Endometrial microvascular endothelial cells (primary cell): ENCODE results near the gene NCAM1. TPM values are rescaled to one million over a fixed set of nuclear protein-coding genes. Genes with fewer than 3 reads are reported as not detected.

Source experiments
- in situ Hi-C: cut with HindIII; loops from 2 replicates; pipeline ENCODE4 v1.10.0; 2017; ENCODE audit warnings: low sequenced_read_pairs, low pct_unique_long_range_greater_than_20kb; ENCODE audit errors: inconsistent ontology term
- total RNA-seq: library from RNA; depleted of rRNA; stranded (reverse); fragments of >200 nt; gene quantifications from one replicate; pipeline ENCODE4 v1.2.3, GENCODE V29; 2015; ENCODE audit errors: inconsistent ontology term

The NCAM1 gene
- total RNA-seq, 1 donor from 2014 or later, result not detected

DNA sequence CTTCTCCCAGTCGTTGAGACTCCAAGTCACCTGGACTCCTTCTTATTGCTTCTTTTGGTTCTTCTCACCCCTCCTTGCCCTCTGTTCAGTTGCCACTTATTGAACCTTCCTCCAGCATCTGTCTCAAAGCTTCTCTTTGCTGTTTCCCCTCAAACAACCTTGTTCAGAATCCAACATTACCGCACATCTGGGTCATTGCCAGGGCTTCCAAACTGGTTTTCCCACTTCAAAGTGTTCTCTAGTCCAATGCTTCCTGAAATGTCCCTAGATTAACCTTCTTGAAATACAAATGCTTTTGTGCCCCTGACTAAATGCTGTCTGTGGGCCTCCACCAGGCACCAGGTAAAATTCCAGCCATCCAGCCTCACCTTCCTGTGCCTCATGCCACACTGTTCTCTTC is 252.3 kb downstream of the NCAM1 start:
- in situ Hi-C loops, result no loop called here

DNA sequence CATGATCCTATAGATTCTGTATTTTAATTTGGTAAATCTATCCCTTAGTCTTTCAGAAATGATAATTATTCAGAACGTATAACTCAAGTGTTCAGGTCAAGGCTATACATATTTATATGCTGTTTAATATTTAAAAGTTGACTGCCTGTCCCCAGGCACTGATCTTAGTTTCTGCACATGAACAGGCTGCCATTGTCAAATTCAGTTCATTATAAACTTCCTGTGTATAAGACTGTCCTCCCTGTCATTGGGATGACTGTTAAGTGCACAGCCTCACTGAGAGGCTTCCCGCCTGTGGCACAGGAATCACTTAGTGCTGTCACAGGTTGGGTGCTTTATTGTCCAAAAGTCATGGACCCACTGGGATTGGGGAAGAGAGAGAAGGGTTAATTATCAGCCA is 261.0 kb downstream of the NCAM1 start:
- in situ Hi-C loops, result no loop called here

DNA sequence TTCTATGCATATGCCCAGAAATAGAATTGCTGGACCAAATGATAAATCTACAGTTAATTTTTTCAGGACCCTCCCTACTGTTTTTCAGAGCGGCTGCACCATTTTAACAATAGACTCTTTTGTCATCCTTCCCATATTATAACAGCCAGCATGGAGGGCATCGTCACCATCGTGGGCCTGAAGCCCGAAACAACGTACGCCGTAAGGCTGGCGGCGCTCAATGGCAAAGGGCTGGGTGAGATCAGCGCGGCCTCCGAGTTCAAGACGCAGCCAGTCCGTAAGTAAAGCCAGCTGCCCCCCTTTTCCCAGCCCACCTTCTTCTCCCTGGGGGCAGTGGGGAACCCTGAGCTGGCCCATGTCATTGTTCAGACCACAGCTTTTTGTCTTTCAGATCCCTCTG is 273.7 kb downstream of the NCAM1 start:
- in situ Hi-C loops, result no loop called here

DNA sequence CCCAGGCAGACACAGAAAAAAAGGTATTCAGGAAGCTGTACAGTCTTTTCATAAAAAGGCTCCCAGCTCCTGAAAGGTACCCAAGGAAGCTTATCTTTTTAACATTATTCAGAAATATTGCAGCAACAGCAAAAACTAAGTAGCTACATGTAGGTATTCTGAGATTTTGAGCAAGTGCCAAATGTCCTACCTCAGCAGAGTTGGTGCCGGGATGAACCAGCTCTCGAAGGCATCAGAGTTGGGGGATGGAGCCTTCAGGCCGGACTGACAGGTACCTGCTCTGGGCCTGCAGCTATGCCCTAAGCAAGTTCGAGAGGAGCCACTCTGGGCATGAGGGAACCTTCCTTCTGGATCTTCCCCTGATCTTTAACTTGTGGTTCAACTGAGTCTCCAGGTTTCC is 276.0 kb downstream of the NCAM1 start:
- in situ Hi-C loops, result no loop called here

DNA sequence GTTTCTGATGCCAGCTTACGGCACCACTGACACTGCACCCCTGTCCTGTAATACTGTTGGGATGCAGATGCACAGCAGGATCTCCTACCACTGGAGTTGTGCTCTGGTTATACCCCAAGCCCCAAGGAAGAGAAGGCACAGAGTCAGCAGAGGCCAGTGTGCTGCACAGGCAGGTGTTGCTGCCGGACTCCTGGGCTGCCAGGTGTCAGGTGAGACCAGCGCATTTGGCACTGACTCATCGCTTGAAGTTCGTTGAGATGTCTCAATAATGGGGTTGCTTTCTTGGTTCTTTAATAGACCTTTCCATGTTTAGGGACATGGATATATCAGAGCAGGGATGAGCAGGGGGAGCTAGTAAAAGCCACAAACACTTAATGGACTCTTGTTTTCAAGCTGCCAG is 277.5 kb downstream of the NCAM1 start:
- in situ Hi-C loops, result no loop called here

DNA sequence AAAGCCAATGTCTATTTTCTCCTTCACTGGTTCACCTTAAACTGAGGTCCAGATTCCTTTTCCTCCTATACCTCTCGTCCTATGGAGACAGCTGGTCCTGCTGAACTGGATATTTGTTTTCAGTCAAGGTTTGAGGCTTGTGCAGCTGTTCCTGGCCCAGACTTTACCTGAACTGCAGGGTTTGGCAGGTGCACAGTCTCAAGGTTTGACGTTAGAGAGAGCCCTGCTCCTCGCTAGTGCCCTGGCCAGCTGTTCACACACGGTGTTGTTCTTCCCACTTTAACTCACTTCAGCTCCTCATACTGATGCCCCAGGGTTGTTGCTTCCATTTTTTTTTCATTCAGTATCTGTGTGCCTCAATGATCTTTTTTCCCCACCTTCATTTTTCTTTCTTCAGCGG is 279.2 kb downstream of the NCAM1 start:
- in situ Hi-C loops, result no loop called here

DNA sequence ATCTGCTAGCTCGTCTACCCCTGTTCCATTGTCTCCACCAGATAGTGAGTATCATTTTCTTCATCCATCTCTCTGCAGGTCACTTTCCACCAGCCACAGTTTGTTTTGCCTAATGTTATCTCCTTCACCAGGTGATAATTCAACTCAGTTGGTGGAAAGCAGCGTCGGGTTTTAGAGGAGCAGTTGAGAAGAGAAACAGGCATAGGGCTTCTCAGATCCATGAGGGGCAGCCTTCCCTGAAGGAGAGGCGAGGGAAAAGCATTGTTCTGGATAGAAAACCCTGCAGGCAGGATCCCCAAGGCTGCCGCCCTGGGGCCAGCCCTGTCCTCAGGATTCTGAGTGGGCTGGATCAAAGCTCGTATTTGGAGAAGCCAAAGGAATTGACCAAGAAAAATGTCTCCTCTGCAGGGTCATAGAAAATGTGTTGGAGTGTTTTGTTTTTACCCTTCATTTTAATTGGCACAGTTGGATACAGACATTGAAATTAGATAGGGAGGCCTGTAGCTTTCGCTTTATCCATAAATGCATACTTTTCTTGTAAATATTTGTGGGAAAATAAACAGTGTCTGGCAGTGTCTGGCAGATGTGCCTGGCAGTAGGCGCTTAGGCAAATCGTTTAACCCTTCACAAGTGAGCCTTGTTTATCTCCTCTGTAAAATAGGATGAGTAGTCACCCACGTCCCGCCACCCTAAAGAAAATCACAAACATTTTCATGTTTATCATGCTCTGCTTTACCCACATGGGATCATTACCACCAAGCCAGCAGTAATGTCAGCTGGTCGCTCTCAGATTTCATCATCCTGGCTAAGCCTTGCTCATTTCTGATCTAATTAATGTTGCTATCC is 279.8 kb downstream of the NCAM1 start:
- in situ Hi-C loops, result no loop called here

DNA sequence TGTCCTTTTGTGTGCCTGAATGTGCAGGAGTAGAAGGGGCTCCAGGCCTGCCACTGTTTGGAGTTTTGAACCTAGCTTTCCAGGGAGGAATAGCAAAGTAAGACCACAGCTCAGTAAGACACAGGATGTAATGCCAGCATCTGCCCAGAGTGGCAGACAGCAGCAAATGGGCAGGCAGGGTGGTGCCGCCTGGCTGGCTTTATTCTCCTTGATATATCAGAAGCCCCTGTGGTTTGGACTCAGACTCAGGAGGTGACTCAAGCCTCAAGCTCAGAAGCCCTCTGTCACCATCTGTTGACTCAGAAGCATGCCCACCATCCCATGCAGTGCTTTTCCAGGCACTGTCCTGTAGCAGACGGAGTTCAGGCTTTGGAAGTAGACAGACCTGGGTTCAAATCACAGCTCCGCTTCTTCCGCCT is 280.4 kb downstream of the NCAM1 start:
- in situ Hi-C loops, result no loop called here

DNA sequence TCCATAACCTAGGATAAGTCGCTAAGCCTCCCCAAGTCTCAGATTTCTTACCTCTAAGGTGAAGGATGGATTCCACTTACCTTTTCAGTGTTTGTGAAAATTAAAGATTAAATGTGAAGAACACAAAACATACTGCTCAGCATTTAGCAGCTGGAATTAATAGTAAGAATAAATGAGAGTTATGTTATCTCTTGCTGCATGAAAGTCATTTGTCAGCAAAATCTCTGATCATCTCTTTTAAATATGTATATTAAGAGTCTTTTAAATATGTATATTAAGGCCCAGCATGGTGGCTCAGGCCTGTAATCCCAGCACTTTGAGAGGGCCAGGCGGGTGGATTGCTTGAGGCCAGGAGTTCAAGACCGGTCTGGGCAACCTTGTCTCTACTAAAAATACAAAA is 280.8 kb downstream of the NCAM1 start:
- in situ Hi-C loops, result no loop called here

DNA sequence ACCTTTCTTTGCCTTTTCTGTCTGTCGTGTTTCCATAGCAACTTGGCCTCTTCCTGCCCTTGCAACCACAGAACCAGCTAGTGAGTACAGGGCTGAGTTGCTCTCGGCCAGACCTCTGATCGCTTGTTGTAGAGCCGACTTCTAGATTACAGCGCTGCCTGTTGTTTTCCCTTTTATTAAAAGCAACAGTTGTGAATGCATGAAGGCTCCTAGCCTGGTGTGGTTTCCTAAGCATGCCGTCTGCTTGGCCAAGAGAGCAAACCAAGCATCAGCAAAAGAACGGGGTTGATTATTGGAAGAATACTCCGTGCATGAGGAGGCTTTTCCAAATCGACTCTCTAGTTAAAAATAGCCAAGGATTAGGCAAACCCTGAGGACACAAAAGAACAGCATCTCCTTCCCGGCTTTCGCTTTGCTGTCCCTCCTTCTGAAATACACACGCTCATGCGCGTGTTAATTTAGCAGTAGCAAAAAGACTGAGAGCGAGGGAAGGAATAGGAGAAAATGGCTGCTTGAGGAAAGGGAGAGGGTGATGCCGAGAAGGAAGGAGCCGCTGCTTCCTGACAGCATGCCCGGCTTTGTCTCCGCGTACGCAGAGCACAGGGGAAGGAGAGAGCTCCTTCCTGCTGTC is 281.7 kb downstream of the NCAM1 start:
- in situ Hi-C loops, result no loop called here

DNA sequence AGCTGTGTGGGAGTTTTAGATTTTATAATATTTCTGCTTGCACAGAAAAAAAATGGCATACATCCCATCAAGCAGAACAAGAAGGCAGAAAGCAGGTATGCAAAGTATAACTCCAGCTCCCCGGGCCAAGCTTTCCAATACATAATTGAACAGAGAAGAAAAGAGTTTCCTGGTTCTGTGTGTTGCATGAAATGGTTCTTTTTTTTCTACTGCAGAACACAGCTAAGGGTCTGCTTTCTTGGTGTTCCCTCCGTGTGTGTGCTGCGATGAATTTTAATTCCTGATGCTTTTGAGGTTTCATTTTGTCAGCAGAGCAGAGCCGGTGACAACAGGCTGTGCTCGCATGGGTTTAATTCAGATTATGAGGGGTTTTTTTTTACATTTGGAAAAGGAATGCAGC is 282.5 kb downstream of the NCAM1 start:
- in situ Hi-C loops, result no loop called here

DNA sequence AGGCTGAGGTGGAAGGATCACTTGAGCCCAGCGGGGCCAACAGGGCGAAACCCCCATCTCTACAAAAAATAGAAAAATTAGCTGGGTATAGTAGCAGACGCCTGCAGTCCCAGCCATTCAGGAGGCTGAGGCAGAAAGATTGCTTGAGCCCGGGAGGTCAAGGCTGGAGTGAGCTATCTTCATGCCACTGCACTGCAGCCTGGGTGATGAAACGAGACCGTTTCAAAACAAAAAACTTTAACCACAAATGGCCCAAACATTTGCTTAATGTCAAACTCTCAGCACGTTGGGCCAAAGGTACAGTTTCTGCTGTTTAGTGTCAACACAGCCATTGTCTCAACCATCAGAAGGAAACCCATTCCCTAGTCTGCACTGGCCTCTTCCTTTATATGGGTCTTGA is 284.0 kb downstream of the NCAM1 start:
- in situ Hi-C loops, result no loop called here

DNA sequence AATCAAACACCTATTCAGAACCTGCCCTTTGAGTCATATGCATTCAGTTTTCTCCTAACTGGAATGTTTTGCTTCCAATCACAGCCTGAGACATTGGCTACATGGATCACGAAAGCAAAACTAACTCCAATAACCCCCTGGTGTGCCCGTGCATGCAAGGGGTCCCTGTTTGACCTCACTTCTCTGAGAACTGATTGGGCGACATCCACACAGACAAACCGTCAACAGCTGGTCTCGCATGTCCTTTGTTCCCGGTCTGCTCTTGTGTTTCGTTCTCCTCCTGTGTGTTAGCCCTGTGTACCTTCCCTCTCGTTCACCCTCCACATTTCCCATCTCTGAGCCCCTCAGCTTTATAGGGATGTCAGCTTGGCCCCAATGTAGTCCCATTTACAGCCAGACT is 286.0 kb downstream of the NCAM1 start:
- in situ Hi-C loops, result no loop called here

DNA sequence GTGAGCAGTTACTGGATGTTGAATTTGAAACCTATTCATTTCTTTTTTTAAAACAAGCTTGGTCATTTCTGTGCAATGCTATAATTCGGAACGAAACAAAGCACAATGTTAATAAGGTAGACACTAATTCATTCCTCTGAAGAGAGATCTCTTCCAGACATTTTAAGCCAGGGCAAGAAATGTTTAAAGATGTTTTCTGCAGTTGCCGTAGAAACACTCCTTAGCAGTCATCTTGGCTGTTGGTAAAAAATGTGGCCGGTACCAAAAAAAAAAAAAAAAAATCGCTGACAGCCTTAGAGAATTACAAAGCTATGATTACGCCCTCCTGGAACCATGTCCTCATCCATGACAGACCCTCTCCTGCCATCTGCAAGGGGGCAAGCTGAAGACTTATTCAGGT is 286.7 kb downstream of the NCAM1 start:
- in situ Hi-C loops, result no loop called here

DNA sequence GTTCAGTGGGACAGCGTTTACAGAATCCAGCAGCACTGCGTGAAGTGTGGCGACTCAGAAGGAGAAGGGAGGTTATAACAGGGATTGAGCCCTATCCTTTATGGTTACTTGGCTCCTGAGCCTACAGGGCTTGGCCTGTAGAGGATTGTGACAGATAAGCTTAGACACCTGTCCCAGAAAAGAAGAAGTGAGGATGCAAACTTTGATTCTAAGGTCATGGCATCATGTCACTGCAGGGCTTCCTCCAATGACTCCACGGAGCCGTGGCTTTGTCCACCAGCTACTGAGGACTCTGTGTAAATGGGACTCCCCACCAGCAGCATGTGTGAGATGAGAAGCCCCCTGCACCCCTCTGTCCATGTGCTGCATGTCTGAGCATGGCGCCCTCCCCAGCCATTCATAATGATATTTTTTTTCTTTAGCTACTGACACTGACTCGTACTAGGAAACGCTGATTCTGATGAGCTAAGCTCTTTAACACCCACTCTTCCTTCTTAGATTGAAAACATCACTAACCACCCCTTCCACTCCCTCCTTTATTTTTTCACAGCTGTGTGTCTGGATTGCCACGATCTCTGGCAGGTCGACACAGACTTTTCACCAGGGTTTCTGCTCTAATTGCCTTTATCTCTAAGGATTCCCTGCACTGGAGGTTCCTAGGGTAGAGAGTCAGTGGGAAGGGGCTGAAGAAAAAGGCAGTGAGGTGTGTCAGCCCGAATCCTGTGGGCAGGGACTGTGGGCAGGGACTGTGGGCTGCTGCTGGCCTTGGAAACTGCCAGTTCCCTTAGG is 287.7 kb downstream of the NCAM1 start:
- in situ Hi-C loops, result no loop called here

DNA sequence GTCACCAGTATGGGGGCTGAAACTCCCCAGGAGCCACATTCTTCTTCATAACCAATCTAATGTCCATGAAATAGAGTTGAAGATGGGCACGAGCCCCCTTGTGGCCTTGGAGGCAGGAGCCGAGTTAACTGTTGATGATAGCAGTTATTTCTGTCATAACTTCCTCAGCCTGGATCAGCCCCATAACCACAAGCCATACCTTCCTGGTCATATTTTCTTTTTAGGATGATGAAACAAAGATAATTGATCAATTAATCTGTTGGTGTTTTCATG is 288.2 kb downstream of the NCAM1 start:
- in situ Hi-C loops, result no loop called here

DNA sequence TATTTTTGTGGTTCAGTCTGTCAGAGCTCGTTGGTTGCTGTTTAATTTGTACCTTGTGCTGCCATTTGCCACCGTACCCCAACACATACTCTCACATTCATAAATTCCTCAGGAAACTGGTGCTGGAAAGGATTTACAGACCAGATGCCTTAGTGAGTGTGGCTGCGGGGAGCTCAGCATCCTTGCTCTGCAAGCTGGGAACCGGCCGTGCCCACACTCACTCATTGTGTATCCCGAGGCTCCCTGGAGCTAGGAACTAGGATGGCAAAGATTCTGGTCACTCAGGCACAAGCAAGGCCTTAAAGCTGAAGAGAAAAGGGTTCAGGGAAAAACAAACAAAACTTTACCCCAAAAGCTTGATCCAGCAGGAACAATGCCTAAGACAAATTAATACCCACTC is 288.6 kb downstream of the NCAM1 start:
- in situ Hi-C loops, result no loop called here

DNA sequence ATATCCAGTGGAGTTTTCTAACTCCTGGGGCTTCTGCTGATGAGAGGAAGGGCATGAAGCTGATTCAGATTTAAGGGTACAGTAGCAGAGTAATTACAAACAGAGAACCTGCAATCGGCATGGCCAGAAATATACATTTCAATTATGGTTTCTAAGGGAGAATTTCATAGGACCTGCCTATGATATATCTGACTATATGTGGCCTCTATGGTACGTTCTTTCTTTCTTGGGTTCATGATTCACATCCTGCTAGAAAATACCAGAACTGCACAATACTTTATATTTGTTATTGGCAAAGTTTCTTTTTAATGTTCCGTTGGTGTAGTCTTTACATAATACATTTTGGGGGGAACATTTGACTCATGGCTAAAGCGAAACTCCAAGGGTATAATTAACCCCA is 290.1 kb downstream of the NCAM1 start:
- in situ Hi-C loops, result no loop called here

DNA sequence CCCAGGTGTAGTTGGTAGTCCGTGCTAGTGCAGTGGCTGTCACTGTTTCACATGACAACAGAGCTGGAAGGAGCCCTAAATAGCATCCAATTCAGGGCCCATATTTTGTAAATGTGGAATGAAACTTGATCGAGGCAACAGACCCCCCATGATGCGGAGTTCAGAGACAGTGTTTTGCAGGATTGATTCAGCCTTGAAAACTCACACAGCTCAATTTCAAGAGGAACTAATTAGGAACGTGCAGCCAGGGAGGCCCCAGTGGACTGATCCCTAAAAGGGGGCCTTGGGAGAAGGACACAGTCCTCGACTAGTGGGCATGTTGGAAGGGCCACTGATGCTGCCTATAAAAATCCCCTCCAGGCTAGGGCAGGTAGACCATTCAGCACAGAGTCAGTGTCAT is 292.2 kb downstream of the NCAM1 start:
- in situ Hi-C loops, result no loop called here

DNA sequence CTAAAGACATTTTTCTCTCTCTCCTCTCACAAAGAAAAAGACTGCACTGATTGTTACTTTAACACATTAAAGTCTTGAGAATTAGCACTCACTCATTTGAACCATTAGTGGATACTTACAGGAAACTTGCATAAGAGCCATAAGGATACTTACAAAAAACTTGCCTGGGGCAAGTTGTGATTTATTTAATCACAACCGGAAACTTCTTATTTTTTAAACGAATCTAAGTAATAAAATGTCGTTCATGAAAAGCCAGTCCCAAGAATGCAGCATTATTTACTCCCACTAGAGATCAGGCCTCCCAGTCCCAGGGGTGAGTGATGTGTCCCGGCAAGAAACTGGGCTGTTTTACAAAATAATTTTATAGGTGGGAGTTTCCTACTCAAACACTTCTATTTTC is 293.9 kb downstream of the NCAM1 start:
- in situ Hi-C loops, result no loop called here
